Measurements from ENCODE around the gene STXBP6. TPM values are rescaled to one million over a fixed set of nuclear protein-coding genes. Genes with fewer than 3 reads are reported as not detected.

The STXBP6 gene
- total RNA-seq, 1 experiment from 2014 or later, result 5.3 TPM

GRCh38 chr14:24993631-24994030 is 56.3 kb downstream of the STXBP6 start:
- no peak overlapping the region for H3K4me3 ChIP-seq (ENCODE audit: low read depth, low read length, poor library complexity, severe bottlenecking)
- no peak overlapping the region for H3K27ac ChIP-seq (ENCODE audit: low read depth, low read length, poor library complexity, severe bottlenecking)
- no peaks in the 10 kb centered on the region for H3K36me3 ChIP-seq (ENCODE audit: insufficient read depth, low read length, poor library complexity, severe bottlenecking)
- no peaks in the 10 kb centered on the region for H3K27me3 ChIP-seq (replicated peaks; ENCODE audit: insufficient read depth, low read depth, low read length, poor library complexity)
- TF ChIP-seq EZH2 (IDR thresholded peaks at IDR 0.05; ENCODE audit: borderline replicate concordance, low read depth, low read length, poor library complexity, severe bottlenecking) (no peak), CTCF (conservative IDR thresholded peaks at IDR 0.05; ENCODE audit: low read depth, low read length) (no peak)
- no peak for DNase-seq (ENCODE audit: low spot score)
- no peaks in the 10 kb centered on the region for H3K4me1 ChIP-seq (ENCODE audit: insufficient read depth, low read length, poor library complexity, severe bottlenecking)
- ChIA-PET CTCF (no interaction called here), POLR2A (ENCODE audit: low non-redundant PET) (no interaction called here)
- intact Hi-C loops (cut with micrococcal nuclease; ENCODE audit: unreplicated experiment), result no loop called here
- no peaks in the 10 kb centered on the region for H3K9me3 ChIP-seq (ENCODE audit: low read depth, low read length, poor library complexity, severe bottlenecking)
- no TSS peak for BruUV-seq (replicated peaks)

- Histone ChIP-seq H3K9me3 (ENCODE audit: low read depth, low read length, poor library complexity, severe bottlenecking) (no peaks in the 10 kb centered on the region), H3K27ac (ENCODE audit: low read depth, low read length, poor library complexity, severe bottlenecking) (no peak overlapping the region), H3K4me3 (ENCODE audit: low read depth, low read length, poor library complexity, severe bottlenecking) (no peak overlapping the region), H3K27me3 (replicated peaks; ENCODE audit: insufficient read depth, low read depth, low read length, poor library complexity) (no peaks in the 10 kb centered on the region), H3K4me1 (ENCODE audit: insufficient read depth, low read length, poor library complexity, severe bottlenecking) (no peaks in the 10 kb centered on the region), H3K36me3 (ENCODE audit: insufficient read depth, low read length, poor library complexity, severe bottlenecking) (no peaks in the 10 kb centered on the region)
- no peak for DNase-seq (ENCODE audit: low spot score)
- no TSS peak for BruUV-seq (replicated peaks)
- TF ChIP-seq CTCF (conservative IDR thresholded peaks at IDR 0.05; ENCODE audit: low read depth, low read length), result no peak
- no peak for TF ChIP-seq EZH2 (IDR thresholded peaks at IDR 0.05; ENCODE audit: borderline replicate concordance, low read depth, low read length, poor library complexity, severe bottlenecking)
- ChIA-PET POLR2A (ENCODE audit: low non-redundant PET) (no interaction called here), CTCF (no interaction called here)
- intact Hi-C loops (cut with micrococcal nuclease; ENCODE audit: unreplicated experiment), result no loop called here
Measured at GRCh38 chr14:24992624-24993360, 57.2 kb downstream of the STXBP6 start.

- intact Hi-C loops (cut with micrococcal nuclease; ENCODE audit: unreplicated experiment), result no loop called here
- H3K36me3 ChIP-seq (ENCODE audit: insufficient read depth, low read length, poor library complexity, severe bottlenecking), result no peaks in the 10 kb centered on the region
- ChIA-PET CTCF (no interaction called here), POLR2A (ENCODE audit: low non-redundant PET) (no interaction called here)
- H3K4me3 ChIP-seq (ENCODE audit: low read depth, low read length, poor library complexity, severe bottlenecking), result no peak overlapping the region
- no peaks in the 10 kb centered on the region for H3K9me3 ChIP-seq (ENCODE audit: low read depth, low read length, poor library complexity, severe bottlenecking)
- BruUV-seq (replicated peaks), result no TSS peak
- H3K27me3 ChIP-seq (replicated peaks; ENCODE audit: insufficient read depth, low read depth, low read length, poor library complexity), result no peaks in the 10 kb centered on the region
- no peak for TF ChIP-seq CTCF (conservative IDR thresholded peaks at IDR 0.05; ENCODE audit: low read depth, low read length)
- no peak for TF ChIP-seq EZH2 (IDR thresholded peaks at IDR 0.05; ENCODE audit: borderline replicate concordance, low read depth, low read length, poor library complexity, severe bottlenecking)
- no peak overlapping the region for H3K27ac ChIP-seq (ENCODE audit: low read depth, low read length, poor library complexity, severe bottlenecking)
- no peaks in the 10 kb centered on the region for H3K4me1 ChIP-seq (ENCODE audit: insufficient read depth, low read length, poor library complexity, severe bottlenecking)
- no peak for DNase-seq (ENCODE audit: low spot score)
Measured at GRCh38 chr14:24991821-24992220, 58.1 kb downstream of the STXBP6 start.
